ENCODE results near the gene ITIH4. TPM values are rescaled to one million over a fixed set of nuclear protein-coding genes. Genes with fewer than 3 reads are reported as not detected.

Gene ITIH4
- total and polyA plus RNA-seq, 2 of the 13 experiments (the other 11 are each of a cell fraction or from before 2014, with no cell fraction given), result 2.7 to 5.3 TPM

DNA sequence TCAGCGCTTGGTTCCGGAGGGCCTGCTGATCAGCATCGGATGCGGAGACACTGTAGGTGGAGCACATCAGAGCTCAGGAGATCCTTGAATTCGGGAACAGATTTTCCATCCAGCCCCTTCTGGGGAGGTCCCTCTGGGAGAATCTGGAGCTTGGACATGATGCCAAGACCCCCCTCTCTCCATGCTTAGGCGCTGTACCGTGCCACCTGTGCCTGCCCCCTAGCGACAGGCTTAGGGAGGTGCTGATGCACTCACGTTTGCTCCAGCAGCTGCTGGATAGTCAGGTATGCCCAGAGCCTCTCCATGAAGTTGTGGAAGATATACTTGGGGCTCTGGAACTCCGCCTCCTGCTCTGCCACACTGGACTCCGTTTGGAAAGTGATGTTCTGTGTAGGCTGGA is 9.7 kb downstream of the ITIH4 start (continued):
- TF ChIP-seq, protein P1, sequence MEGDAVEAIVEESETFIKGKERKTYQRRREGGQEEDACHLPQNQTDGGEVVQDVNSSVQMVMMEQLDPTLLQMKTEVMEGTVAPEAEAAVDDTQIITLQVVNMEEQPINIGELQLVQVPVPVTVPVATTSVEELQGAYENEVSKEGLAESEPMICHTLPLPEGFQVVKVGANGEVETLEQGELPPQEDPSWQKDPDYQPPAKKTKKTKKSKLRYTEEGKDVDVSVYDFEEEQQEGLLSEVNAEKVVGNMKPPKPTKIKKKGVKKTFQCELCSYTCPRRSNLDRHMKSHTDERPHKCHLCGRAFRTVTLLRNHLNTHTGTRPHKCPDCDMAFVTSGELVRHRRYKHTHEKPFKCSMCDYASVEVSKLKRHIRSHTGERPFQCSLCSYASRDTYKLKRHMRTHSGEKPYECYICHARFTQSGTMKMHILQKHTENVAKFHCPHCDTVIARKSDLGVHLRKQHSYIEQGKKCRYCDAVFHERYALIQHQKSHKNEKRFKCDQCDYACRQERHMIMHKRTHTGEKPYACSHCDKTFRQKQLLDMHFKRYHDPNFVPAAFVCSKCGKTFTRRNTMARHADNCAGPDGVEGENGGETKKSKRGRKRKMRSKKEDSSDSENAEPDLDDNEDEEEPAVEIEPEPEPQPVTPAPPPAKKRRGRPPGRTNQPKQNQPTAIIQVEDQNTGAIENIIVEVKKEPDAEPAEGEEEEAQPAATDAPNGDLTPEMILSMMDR (CRISPR knock-in tag; IDR thresholded peaks at IDR 0.05), result peak; percentile 92
- TF ChIP-seq, protein P2, sequence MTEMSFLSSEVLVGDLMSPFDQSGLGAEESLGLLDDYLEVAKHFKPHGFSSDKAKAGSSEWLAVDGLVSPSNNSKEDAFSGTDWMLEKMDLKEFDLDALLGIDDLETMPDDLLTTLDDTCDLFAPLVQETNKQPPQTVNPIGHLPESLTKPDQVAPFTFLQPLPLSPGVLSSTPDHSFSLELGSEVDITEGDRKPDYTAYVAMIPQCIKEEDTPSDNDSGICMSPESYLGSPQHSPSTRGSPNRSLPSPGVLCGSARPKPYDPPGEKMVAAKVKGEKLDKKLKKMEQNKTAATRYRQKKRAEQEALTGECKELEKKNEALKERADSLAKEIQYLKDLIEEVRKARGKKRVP (CRISPR knock-in tag; IDR thresholded peaks at IDR 0.05), result no peak
- TF ChIP-seq ZNF382 (CRISPR knock-in tag; IDR thresholded peaks at IDR 0.05; ENCODE audit: borderline replicate concordance) (no peak), IRX3 (CRISPR knock-in tag; IDR thresholded peaks at IDR 0.05; ENCODE audit: borderline replicate concordance, low read depth) (no peak), ZMYM3 (CRISPR knock-in tag; IDR thresholded peaks at IDR 0.05) (no peak), SOX6 (IDR thresholded peaks at IDR 0.05) (no peak), SOX6 (CRISPR knock-in tag; IDR thresholded peaks at IDR 0.05) (0 out of 2 replicates have a peak, but pooled peaks have one; percentile 11), SMC3 (IDR thresholded peaks at IDR 0.05; ENCODE audit: low read length) (peak; percentile 47)
- TF ChIP-seq, protein P3, sequence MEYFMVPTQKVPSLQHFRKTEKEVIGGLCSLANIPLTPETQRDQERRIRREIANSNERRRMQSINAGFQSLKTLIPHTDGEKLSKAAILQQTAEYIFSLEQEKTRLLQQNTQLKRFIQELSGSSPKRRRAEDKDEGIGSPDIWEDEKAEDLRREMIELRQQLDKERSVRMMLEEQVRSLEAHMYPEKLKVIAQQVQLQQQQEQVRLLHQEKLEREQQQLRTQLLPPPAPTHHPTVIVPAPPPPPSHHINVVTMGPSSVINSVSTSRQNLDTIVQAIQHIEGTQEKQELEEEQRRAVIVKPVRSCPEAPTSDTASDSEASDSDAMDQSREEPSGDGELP (IDR thresholded peaks at IDR 0.05; ENCODE audit: borderline replicate concordance, low read depth), result 0 out of 2 replicates have a peak, but pooled peaks have one; percentile 24
- TF ChIP-seq, protein P4, sequence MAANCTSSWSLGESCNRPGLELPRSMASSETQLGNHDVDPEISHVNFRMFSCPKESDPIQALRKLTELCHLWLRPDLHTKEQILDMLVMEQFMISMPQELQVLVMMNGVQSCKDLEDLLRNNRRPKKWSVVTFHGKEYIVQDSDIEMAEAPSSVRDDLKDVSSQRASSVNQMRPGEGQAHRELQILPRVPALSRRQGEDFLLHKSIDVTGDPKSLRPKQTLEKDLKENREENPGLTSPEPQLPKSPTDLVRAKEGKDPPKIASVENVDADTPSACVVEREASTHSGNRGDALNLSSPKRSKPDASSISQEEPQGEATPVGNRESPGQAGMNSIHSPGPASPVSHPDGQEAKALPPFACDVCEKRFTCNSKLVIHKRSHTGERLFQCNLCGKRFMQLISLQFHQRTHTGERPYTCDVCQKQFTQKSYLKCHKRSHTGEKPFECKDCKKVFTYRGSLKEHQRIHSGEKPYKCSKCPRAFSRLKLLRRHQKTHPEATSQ (CRISPR knock-in tag; IDR thresholded peaks at IDR 0.05; ENCODE audit: borderline replicate concordance), result no peak

Measured in HepG2 (cell line).